Trophoblast cell (in vitro differentiated cells and primary cell): ENCODE measurements around the gene POLR1D.

Experiments used
- DNase-seq, 2 donors: peaks; one replicate each; pipeline ENCODE4 v3.0.0-alpha.2; 2016
- H2AFZ ChIP-seq: 2 replicates; pipeline ENCODE4 v1.6.1; 2013; ENCODE audit warnings: low read length, moderate library complexity, mild to moderate bottlenecking; ENCODE audit not compliant: insufficient read depth, poor library complexity
- H2AK5ac ChIP-seq: 2 replicates; pipeline ENCODE4 v1.6.1; 2013; ENCODE audit warnings: mild to moderate bottlenecking, low read length
- H2BK120ac ChIP-seq: 2 replicates; pipeline ENCODE4 v1.6.1; 2013; ENCODE audit warnings: low read length, mild to moderate bottlenecking, moderate library complexity; ENCODE audit not compliant: insufficient read depth, poor library complexity
- H2BK12ac ChIP-seq: 2 replicates; pipeline ENCODE4 v1.6.1; 2013; ENCODE audit warnings: mild to moderate bottlenecking, low read length, moderate library complexity
- H2BK5ac ChIP-seq: 2 replicates; pipeline ENCODE4 v1.6.1; 2013; ENCODE audit warnings: low read length, low read depth, moderate library complexity, mild to moderate bottlenecking; ENCODE audit not compliant: poor library complexity
- H3K14ac ChIP-seq: 2 replicates; pipeline ENCODE4 v1.6.1; 2013; ENCODE audit warnings: mild to moderate bottlenecking, low read length
- H3K18ac ChIP-seq: 2 replicates; pipeline ENCODE4 v1.6.1; 2013; ENCODE audit warnings: mild to moderate bottlenecking, low read length
- H3K23ac ChIP-seq: 2 replicates; pipeline ENCODE4 v1.6.1; 2013; ENCODE audit warnings: low read length
- H3K27ac ChIP-seq: 2 replicates; pipeline ENCODE4 v1.5.1; 2013; ENCODE audit warnings: low read depth, mild to moderate bottlenecking, inconsistent platforms, low read length, moderate library complexity
- H3K27me3 ChIP-seq: 2 replicates; pipeline ENCODE4 v1.6.1; 2013; ENCODE audit warnings: inconsistent platforms, mild to moderate bottlenecking, low read length, moderate library complexity; ENCODE audit not compliant: insufficient read depth
- H3K36me3 ChIP-seq, 2 experiments: 1 replicate in 1 of 2; 2 replicates in 1 of 2; pipeline ENCODE4 v1.6.1; 2013; ENCODE audit warnings: low read length in 2 of 2, mild to moderate bottlenecking in 2 of 2, moderate library complexity in 1 of 2; ENCODE audit not compliant: insufficient read depth in 2 of 2, control insufficient read depth in 1 of 2
- H3K4ac ChIP-seq: 2 replicates; pipeline ENCODE4 v1.6.1; 2013; ENCODE audit warnings: low read depth, mild to moderate bottlenecking, low read length, moderate library complexity
- H3K4me1 ChIP-seq, 2 experiments: 1 replicate in 1 of 2; 2 replicates in 1 of 2; pipeline ENCODE4 v1.6.1; 2013; ENCODE audit warnings: low read length in 2 of 2, mild to moderate bottlenecking in 2 of 2, moderate library complexity in 1 of 2; ENCODE audit not compliant: insufficient read depth in 2 of 2, control insufficient read depth in 1 of 2
- H3K4me2 ChIP-seq: 2 replicates; pipeline ENCODE4 v1.6.1; 2013; ENCODE audit warnings: inconsistent platforms, mild to moderate bottlenecking, low read length, moderate library complexity
- H3K4me3 ChIP-seq: 2 replicates; pipeline ENCODE4 v1.5.1; 2013; ENCODE audit warnings: mild to moderate bottlenecking, low read depth, low read length, inconsistent platforms
- H3K79me1 ChIP-seq: one replicate; pipeline ENCODE4 v1.6.1; 2013; ENCODE audit warnings: low read length
- H3K79me2 ChIP-seq: 2 replicates; pipeline ENCODE4 v1.6.1; 2013; ENCODE audit warnings: low read length, mild to moderate bottlenecking; ENCODE audit not compliant: control insufficient read depth, insufficient read depth, poor library complexity
- H3K9ac ChIP-seq: 2 replicates; pipeline ENCODE4 v1.6.1; 2013; ENCODE audit warnings: mild to moderate bottlenecking, low read length
- H3K9me3 ChIP-seq: 2 replicates; pipeline ENCODE4 v1.6.1; 2013; ENCODE audit warnings: low read depth, mild to moderate bottlenecking, control low read depth, inconsistent platforms, low read length; ENCODE audit not compliant: insufficient read depth
- H4K12ac ChIP-seq: 2 replicates; pipeline ENCODE4 v1.6.1; 2013; ENCODE audit warnings: low read depth, mild to moderate bottlenecking, low read length, moderate library complexity
- H4K8ac ChIP-seq: 2 replicates; pipeline ENCODE4 v1.6.1; 2013; ENCODE audit warnings: low read depth, mild to moderate bottlenecking, low read length, moderate library complexity
- H4K91ac ChIP-seq: one replicate; pipeline ENCODE4 v1.6.1; 2013; ENCODE audit warnings: low read depth, mild to moderate bottlenecking, low read length, moderate library complexity
- WGBS: extraction: QIAGEN DNeasy Blood & Tissue Kit; methylation state at CpG from one replicate; pipeline ENCODE4 v1.1.7; 2013; ENCODE audit warnings: missing lambda C conversion rate; ENCODE audit not compliant: insufficient read length, insufficient coverage; ENCODE audit errors: extremely low coverage; 5-methylcytosine and 5-hydroxymethylcytosine counted together

The POLR1D gene

DNA sequence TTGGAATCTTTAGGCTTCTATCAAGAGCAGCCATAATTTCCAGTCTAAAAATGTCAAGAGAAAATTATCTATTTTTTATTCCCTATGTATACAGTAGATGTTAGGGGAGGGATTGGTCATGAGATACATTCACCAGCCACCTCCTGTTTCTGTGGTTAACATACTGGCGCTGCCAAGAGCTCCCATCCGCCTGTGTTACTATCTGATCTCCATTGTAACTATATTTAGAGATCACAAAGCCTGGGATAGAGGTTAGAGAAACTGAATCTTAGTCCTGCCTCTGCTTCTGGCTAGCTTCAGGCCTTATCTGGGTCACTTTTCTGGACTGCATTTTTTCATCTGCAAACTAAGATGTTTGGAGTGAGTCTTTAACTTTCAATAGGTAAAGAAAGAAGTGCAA, 46.3 kb downstream of the POLR1D start:
- H4K12ac ChIP-seq = no peak overlapping the region
- H2BK12ac ChIP-seq = no peak overlapping the region
- no peaks in the 10 kb centered on the region for H3K4me1 ChIP-seq
- H2AFZ ChIP-seq = no peak overlapping the region
- no peak overlapping the region for H3K18ac ChIP-seq
- no peak overlapping the region for H2BK120ac ChIP-seq
- H3K36me3 ChIP-seq = peaks cover 8 to 10% of the 10 kb centered on the region in 2 experiments
- H3K14ac ChIP-seq = no peak overlapping the region
- H3K79me2 ChIP-seq = no peaks in the 10 kb centered on the region
- H3K27me3 ChIP-seq = no peaks in the 10 kb centered on the region
- no peak overlapping the region for H4K8ac ChIP-seq
- no peak overlapping the region for H3K23ac ChIP-seq
- no peak for DNase-seq
- no CpG with 5 or more reads among the region's 2 CpGs for WGBS
- H3K9me3 ChIP-seq = no peaks in the 10 kb centered on the region
- no peak overlapping the region for H3K27ac ChIP-seq
- no peak overlapping the region for H3K4me2 ChIP-seq
- H3K4ac ChIP-seq = no peak overlapping the region
- no peak overlapping the region for H2BK5ac ChIP-seq
- H3K9ac ChIP-seq = no peak overlapping the region
- H4K91ac ChIP-seq = no peak overlapping the region
- no peak overlapping the region for H3K4me3 ChIP-seq
- H3K79me1 ChIP-seq = no peaks in the 10 kb centered on the region
- H2AK5ac ChIP-seq = no peak overlapping the region

DNA sequence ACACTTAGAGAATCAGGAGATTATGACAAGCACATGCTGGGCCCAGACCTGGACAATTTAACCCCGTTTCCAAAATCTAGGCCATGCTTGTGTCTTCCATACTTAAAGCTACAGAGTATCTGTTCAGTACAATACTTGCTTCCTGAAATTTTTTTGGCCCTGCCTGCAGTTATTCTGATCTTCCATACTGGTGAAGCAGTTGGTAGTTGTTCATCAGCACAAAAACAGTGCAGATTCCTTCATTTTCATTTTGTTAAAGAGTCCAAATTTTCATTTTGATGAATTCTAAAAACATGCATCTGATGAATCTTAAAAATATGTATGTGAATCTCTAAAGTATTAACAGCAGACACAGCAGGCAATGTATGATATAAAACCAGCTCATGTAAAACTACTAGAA, 49.2 kb downstream of the POLR1D start:
- Histone ChIP-seq H3K9me3 (no peaks in the 10 kb centered on the region), H3K9ac (no peak overlapping the region), H3K27me3 (no peaks in the 10 kb centered on the region), H2AK5ac (no peak overlapping the region), H3K4me3 (no peak overlapping the region), H3K36me3 (peaks cover 5 to 7% of the 10 kb centered on the region in 2 experiments), H2BK120ac (no peak overlapping the region), H4K91ac (no peak overlapping the region), H3K14ac (no peak overlapping the region), H2AFZ (no peak overlapping the region), H3K27ac (no peak overlapping the region), H3K23ac (no peak overlapping the region), H3K4me2 (no peak overlapping the region), H2BK12ac (no peak overlapping the region), H3K4ac (no peak overlapping the region), H3K4me1 (no peaks in the 10 kb centered on the region), H2BK5ac (no peak overlapping the region), H4K8ac (no peak overlapping the region), H3K79me1 (no peaks in the 10 kb centered on the region), H3K79me2 (no peaks in the 10 kb centered on the region), H3K18ac (no peak overlapping the region), H4K12ac (no peak overlapping the region)
- DNase-seq = no peak
- WGBS = no CpG with 5 or more reads among the region's 1 CpG

DNA sequence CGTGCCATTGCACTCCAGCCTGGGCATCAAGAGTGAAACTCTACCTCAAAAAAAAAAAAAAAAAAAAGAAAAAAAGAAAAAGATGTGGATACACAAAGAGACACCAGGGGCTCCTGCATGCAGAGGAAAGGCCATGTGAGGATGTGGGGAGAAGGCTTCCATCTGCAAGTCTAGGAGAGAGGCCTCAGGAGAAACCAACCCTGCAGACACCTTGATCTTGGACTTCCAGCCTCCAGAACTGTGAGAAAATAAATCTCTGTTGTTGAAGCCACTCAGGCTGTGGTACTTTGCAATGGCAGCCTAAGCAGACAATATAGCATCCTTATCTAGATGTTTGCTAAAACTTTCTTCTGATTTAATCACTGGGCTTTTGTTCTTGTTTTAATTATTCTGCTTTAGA, 50.3 kb downstream of the POLR1D start:
- no peaks in the 10 kb centered on the region for H3K27me3 ChIP-seq
- no peak overlapping the region for H3K27ac ChIP-seq

More for the DNA sequence above, 50.3 kb downstream of the POLR1D start:
- no peak overlapping the region for H2BK120ac ChIP-seq
- H3K79me1 ChIP-seq = no peaks in the 10 kb centered on the region
- no peak for DNase-seq
- H2AFZ ChIP-seq = no peak overlapping the region
- no peaks in the 10 kb centered on the region for H3K79me2 ChIP-seq
- peaks cover 2 to 4% of the 10 kb centered on the region in 2 experiments for H3K36me3 ChIP-seq
- no peak overlapping the region for H2AK5ac ChIP-seq
- H3K4me3 ChIP-seq = no peak overlapping the region
- H3K23ac ChIP-seq = no peak overlapping the region
- no peak overlapping the region for H4K91ac ChIP-seq
- H3K9me3 ChIP-seq = no peaks in the 10 kb centered on the region
- no peak overlapping the region for H3K4me2 ChIP-seq
- H3K9ac ChIP-seq = no peak overlapping the region
- H4K8ac ChIP-seq = no peak overlapping the region
- no peak overlapping the region for H4K12ac ChIP-seq
- H3K4ac ChIP-seq = no peak overlapping the region
- no peak overlapping the region for H2BK12ac ChIP-seq
- no peak overlapping the region for H3K18ac ChIP-seq
- no peaks in the 10 kb centered on the region for H3K4me1 ChIP-seq
- WGBS = no CpG with 5 or more reads among the region's 1 CpG
- no peak overlapping the region for H3K14ac ChIP-seq
- H2BK5ac ChIP-seq = no peak overlapping the region
